ENCODE data around the gene PRKCA.

Gene PRKCA

DNA sequence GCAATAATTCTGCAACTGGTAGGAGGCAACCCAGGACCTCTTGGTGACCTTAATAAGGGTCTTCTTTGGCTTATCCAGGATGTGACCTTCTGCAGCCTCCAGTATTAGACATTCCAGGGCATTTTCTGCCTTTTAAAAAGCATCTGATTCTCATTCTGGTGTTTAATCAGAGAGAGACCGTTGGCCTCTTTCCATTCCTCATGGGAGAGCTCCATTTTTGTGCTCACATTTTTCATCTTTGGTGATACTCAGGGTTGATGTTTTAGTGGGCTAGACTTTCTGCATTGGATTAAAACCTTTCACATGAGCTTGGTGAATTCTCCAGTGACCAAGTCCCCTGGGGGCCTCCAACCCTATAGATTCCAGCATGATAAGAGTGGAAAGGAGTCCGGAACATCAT is 382.3 kb downstream of the PRKCA start:
- peaks cover 76% of the 10 kb centered on the region for H3K36me3 Mint-ChIP-seq (ENCODE audit: low read depth)
- no peaks in the 10 kb centered on the region for H3K27me3 Mint-ChIP-seq
- DNase-seq, result no peak
- no peak overlapping the region for H3K27ac Mint-ChIP-seq
- peaks cover under 1% of the 10 kb centered on the region for H3K4me1 Mint-ChIP-seq (ENCODE audit: low read depth)
- H3K4me3 Mint-ChIP-seq, result no peak overlapping the region
- H3K9me3 Mint-ChIP-seq, result no peaks in the 10 kb centered on the region

DNA sequence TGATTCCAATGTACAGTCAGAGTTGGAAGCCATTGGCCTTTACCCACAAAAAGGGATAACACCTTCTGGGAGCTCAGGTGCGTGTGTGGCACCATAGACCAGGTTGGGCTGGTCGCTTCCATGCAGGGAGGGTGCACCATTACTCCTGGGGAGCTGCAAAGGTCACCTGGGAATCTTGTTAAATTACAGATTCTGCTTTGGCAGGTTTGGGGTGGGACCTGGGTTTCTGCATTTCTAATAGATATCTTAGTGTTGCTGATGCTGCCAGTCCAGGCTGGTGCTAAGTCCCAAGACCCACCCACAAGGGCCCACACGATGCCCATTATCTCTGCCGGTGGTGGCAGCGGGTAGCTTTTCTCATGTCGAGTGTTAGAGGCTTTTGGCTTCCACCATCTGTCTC is 384.2 kb downstream of the PRKCA start:
- no peak for DNase-seq
- Mint-ChIP-seq H3K9me3 (no peaks in the 10 kb centered on the region), H3K27ac (no peak overlapping the region), H3K36me3 (ENCODE audit: low read depth) (peaks cover 80% of the 10 kb centered on the region), H3K4me1 (ENCODE audit: low read depth) (no peaks in the 10 kb centered on the region), H3K4me3 (no peak overlapping the region), H3K27me3 (no peaks in the 10 kb centered on the region)

DNA sequence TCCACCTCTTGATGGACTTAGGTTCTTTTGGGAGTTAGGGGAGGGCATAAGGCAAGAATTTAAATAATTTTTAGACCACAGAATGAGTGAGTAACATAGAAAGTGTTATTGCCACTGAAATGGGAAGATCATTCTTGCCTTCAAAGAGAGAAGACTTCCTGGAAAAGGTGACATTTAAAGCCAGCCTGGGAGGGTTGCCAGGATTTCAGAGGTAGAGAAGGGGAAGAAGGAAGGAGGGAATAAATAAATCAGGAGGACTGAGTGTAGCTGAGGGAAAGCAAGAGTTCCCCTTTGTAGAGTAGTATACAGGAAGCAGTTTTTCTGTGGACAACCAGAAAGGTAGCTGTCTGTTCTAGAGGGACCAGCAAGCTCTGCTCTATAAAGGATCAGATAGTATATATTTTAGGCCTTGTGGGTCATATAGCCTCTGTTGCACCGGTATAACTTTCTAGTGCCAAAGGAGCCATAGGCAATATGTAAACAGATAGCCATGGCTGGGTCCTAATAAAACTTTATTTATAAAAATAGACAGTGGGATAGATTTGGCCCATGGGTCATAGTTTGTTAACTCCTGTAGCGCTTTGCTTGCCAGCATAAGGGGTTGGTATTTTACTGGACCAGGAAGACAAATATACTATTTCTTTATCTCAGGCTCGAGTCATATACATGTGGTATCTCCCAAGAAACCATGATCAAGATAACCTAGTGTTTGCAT is 385.3 kb downstream of the PRKCA start:
- Mint-ChIP-seq H3K4me1 (ENCODE audit: low read depth) (no peaks in the 10 kb centered on the region), H3K9me3 (no peaks in the 10 kb centered on the region), H3K27me3 (no peaks in the 10 kb centered on the region), H3K4me3 (no peak overlapping the region), H3K36me3 (ENCODE audit: low read depth) (peaks cover 82% of the 10 kb centered on the region), H3K27ac (peak overlapping the region; percentile 70)
- no peak for DNase-seq

GRCh38 chr17:66689221-66689620 is 386.8 kb downstream of the PRKCA start:
- H3K9me3 Mint-ChIP-seq, result no peaks in the 10 kb centered on the region
- H3K27me3 Mint-ChIP-seq, result no peaks in the 10 kb centered on the region
- H3K27ac Mint-ChIP-seq, result peak overlapping the region; percentile 42
- no peak for DNase-seq
- peaks cover 85% of the 10 kb centered on the region for H3K36me3 Mint-ChIP-seq (ENCODE audit: low read depth)
- no peak overlapping the region for H3K4me3 Mint-ChIP-seq
- no peaks in the 10 kb centered on the region for H3K4me1 Mint-ChIP-seq (ENCODE audit: low read depth)

DNA sequence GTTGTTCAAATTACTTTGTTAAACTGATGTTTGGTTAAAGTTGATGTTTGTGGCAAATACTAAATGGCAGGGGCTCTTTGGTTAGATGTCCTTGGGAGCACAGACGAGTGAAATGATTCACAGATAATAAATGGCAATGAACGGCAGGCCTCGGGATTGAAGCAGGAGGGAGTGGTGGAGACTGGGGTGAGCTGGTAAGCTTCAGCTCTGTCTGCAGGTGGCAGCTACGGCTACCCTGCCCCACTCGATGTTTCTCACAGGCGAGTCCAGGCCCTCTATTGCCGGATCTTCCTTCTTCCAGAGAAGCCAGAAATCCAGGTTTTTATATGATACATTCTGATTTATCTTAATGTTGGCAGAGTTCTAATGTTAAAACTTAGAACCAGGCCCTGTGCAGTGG is 387.8 kb downstream of the PRKCA start:
- peaks cover 91% of the 10 kb centered on the region for H3K36me3 Mint-ChIP-seq (ENCODE audit: low read depth)
- peaks cover 3% of the 10 kb centered on the region for H3K4me1 Mint-ChIP-seq (ENCODE audit: low read depth)
- DNase-seq, result no peak
- H3K27me3 Mint-ChIP-seq, result no peaks in the 10 kb centered on the region
- no peaks in the 10 kb centered on the region for H3K9me3 Mint-ChIP-seq
- no peak overlapping the region for H3K27ac Mint-ChIP-seq
- H3K4me3 Mint-ChIP-seq, result no peak overlapping the region

- peaks cover 3% of the 10 kb centered on the region for H3K4me1 Mint-ChIP-seq (ENCODE audit: low read depth)
- no peak overlapping the region for H3K4me3 Mint-ChIP-seq
- no peak for DNase-seq
- H3K36me3 Mint-ChIP-seq (ENCODE audit: low read depth), result peaks cover 96% of the 10 kb centered on the region
- no peaks in the 10 kb centered on the region for H3K27me3 Mint-ChIP-seq
- no peaks in the 10 kb centered on the region for H3K9me3 Mint-ChIP-seq
- H3K27ac Mint-ChIP-seq, result peak overlapping the region; percentile 6
Observed at GRCh38 chr17:66691644-66692420, 389.4 kb downstream of the PRKCA start.

DNA sequence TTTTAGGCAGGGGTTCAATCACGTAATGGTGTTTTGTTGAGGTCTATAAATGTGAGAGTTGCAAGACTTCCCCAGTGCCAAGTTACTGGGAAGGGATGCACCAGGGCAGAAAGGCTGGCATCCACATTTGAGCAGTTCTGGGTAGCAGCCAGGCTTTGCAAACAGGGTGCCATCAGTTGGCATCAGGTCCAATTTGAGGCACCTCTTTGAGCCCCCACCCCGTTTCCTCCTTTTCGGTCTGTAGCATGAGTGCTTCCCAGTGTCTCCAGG is 389.9 kb downstream of the PRKCA start:
- Mint-ChIP-seq H3K4me1 (ENCODE audit: low read depth) (peaks cover 3% of the 10 kb centered on the region), H3K9me3 (no peaks in the 10 kb centered on the region), H3K27ac (peak overlapping the region; percentile 6), H3K36me3 (ENCODE audit: low read depth) (peaks cover 96% of the 10 kb centered on the region), H3K4me3 (no peak overlapping the region), H3K27me3 (no peaks in the 10 kb centered on the region)
- no peak for DNase-seq

- Mint-ChIP-seq H3K27ac (no peak overlapping the region), H3K9me3 (no peaks in the 10 kb centered on the region), H3K36me3 (ENCODE audit: low read depth) (peaks cover 91% of the 10 kb centered on the region), H3K27me3 (no peaks in the 10 kb centered on the region), H3K4me3 (no peak overlapping the region), H3K4me1 (ENCODE audit: low read depth) (peaks cover 8% of the 10 kb centered on the region)
- DNase-seq, result no peak
Observed at GRCh38 chr17:66695098-66695497, 392.7 kb downstream of the PRKCA start.

DNA sequence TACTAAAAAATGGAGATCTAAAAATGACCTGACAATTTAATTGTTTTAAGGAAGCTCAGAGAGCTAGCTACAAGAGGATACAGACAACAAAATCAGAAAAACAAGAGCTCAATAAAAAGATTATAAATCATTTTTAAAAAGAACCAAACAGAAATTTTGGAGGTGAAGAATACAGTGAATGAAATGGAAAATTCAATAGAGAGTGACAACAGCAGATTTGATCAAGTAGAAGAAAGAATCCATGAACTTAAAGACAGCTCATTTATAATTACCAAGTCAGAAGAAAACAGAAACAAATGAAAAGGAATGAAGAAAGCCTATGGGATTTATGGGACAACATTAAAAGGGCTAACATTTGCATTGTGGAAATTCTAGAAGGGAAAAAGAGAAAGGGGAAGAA is 395.9 kb downstream of the PRKCA start:
- no peak for DNase-seq
- Mint-ChIP-seq H3K27me3 (no peaks in the 10 kb centered on the region), H3K9me3 (no peaks in the 10 kb centered on the region), H3K36me3 (ENCODE audit: low read depth) (peaks cover 89% of the 10 kb centered on the region), H3K4me3 (no peak overlapping the region), H3K27ac (peak overlapping the region; percentile 53), H3K4me1 (ENCODE audit: low read depth) (peaks cover 19% of the 10 kb centered on the region)

GRCh38 chr17:66701462-66701861 is 399.0 kb downstream of the PRKCA start:
- Mint-ChIP-seq H3K27me3 (no peaks in the 10 kb centered on the region), H3K27ac (no peak overlapping the region)

GRCh38 chr17:66702106-66702936 is 399.9 kb downstream of the PRKCA start:
- Mint-ChIP-seq H3K4me1 (ENCODE audit: low read depth) (peaks cover 23% of the 10 kb centered on the region), H3K9me3 (no peaks in the 10 kb centered on the region), H3K4me3 (no peak overlapping the region), H3K27me3 (no peaks in the 10 kb centered on the region), H3K27ac (peak overlapping the region; percentile 39), H3K36me3 (ENCODE audit: low read depth) (peaks cover 81% of the 10 kb centered on the region)
- no peak for DNase-seq

More at GRCh38 chr17:66701462-66701861, 399.0 kb downstream of the PRKCA start:
- no peak for DNase-seq
- H3K36me3 Mint-ChIP-seq (ENCODE audit: low read depth), result peaks cover 83% of the 10 kb centered on the region
- no peak overlapping the region for H3K4me3 Mint-ChIP-seq
- H3K4me1 Mint-ChIP-seq (ENCODE audit: low read depth), result peaks cover 19% of the 10 kb centered on the region
- no peaks in the 10 kb centered on the region for H3K9me3 Mint-ChIP-seq

DNA sequence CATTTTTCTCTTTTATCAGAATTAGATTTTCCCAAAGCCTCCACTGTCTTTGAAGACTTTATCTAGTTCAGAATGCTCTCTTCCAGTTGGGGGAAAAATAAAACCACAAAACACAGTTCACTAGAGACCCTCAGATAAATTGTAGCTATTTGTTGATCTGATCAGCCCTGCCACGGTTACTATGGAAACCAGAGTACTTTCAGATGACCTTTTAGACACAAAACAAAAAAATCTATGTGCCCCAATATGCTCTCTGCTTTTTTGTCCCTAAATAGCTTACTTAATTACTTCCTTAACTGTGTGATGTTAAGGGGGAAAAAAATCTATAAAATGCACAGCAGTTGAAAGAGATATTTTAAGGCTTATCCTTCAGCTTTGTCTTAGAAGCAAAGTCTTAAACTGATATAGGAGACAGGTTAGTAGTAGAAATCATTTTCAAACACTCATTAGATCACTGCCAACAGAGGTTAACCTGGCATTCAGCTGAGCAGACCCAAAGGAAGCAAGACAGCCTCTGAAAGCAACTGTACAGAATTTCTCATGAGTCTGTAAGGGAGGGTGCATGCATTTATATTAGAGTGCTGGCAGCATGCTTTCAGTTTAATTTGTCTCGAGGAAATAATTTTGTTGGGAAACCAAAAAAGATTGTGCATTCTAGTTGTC is 402.6 kb downstream of the PRKCA start:
- peak overlapping the region; percentile 66 for H3K27ac Mint-ChIP-seq
- H3K4me3 Mint-ChIP-seq, result no peak overlapping the region

GRCh38 chr17:66706851-66707450 is 404.5 kb downstream of the PRKCA start:
- no peak for DNase-seq
- Mint-ChIP-seq H3K27me3 (no peaks in the 10 kb centered on the region), H3K27ac (peak overlapping the region; percentile 57), H3K9me3 (no peaks in the 10 kb centered on the region), H3K4me1 (ENCODE audit: low read depth) (peaks cover 39% of the 10 kb centered on the region), H3K36me3 (ENCODE audit: low read depth) (peaks cover 67% of the 10 kb centered on the region), H3K4me3 (no peak overlapping the region)

More for the DNA sequence above, 402.6 kb downstream of the PRKCA start:
- Mint-ChIP-seq H3K27me3 (no peaks in the 10 kb centered on the region), H3K36me3 (ENCODE audit: low read depth) (peaks cover 71% of the 10 kb centered on the region), H3K4me1 (ENCODE audit: low read depth) (peaks cover 30% of the 10 kb centered on the region), H3K9me3 (no peaks in the 10 kb centered on the region)
- no peak for DNase-seq

DNA sequence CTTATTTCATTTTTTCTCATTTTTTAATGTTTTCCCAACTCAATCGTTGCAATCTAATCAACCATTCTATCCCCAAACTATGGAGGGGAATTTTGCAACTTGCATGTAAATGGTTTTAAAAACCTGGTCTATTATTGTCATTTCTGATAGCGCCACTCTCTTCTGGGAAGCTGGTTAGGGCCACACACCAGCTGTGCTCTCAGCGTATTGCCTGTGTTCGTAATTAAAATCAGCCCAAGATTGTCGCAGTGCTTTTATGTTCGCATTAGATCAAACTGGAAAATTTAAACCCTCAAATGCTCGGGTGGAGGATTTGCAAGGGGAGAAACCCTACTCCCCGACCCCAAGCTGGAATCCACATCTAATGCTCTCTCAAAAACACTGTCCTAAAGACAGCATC is 409.0 kb downstream of the PRKCA start:
- no peaks in the 10 kb centered on the region for H3K27me3 Mint-ChIP-seq
- H3K4me3 Mint-ChIP-seq, result no peak overlapping the region
- DNase-seq, result no peak
- H3K27ac Mint-ChIP-seq, result peak overlapping the region; percentile 6
- H3K9me3 Mint-ChIP-seq, result no peaks in the 10 kb centered on the region
- peaks cover 64% of the 10 kb centered on the region for H3K36me3 Mint-ChIP-seq (ENCODE audit: low read depth)
- peaks cover 69% of the 10 kb centered on the region for H3K4me1 Mint-ChIP-seq (ENCODE audit: low read depth)

All from activated T-cell treated with anti-CD3 and anti-CD28 coated beads, Interleukin-2, amount 50 U/mL, for 24 hours (primary cell).